Liver (tissue), 3 donors: ENCODE data around the gene CCDC106.

Source experiments
- CTCF ChIP-seq: fragments of 150-350 bp; IDR thresholded peaks from 2 replicates; pipeline ENCODE4 v1.5.1; 2017; ENCODE audit warnings: improper control_type of control experiment, low read depth, low read length; ENCODE audit not compliant: missing input control
- EGR1 ChIP-seq, 2 donors: IDR thresholded peaks; 2 replicates each; pipeline ENCODE4 v1.6.1; 2016 to 2018; ENCODE audit warnings: antibody characterized with exemption in 2 of 2, low read depth in 2 of 2
- GABPA ChIP-seq, 2 donors: IDR thresholded peaks in 1 of 2; conservative IDR thresholded peaks in 1 of 2; 2 replicates each; pipeline ENCODE4 v1.6.1; 2016; ENCODE audit warnings: antibody characterized with exemption in 2 of 2, mild to moderate bottlenecking in 1 of 2, moderate library complexity in 1 of 2
- HNF4G ChIP-seq: IDR thresholded peaks from 2 replicates; pipeline ENCODE4 v1.6.1; 2016; ENCODE audit warnings: antibody characterized with exemption
- JUND ChIP-seq, 2 donors: IDR thresholded peaks; 2 replicates each; pipeline ENCODE4 v1.6.1; 2016; ENCODE audit warnings: antibody characterized with exemption in 2 of 2
- MAX ChIP-seq: IDR thresholded peaks from 2 replicates; pipeline ENCODE4 v1.6.1; 2016; ENCODE audit warnings: antibody characterized with exemption
- RAD21 ChIP-seq, 2 donors: IDR thresholded peaks; 2 replicates each; pipeline ENCODE4 v1.6.1; 2016; ENCODE audit warnings: antibody characterized with exemption in 2 of 2, mild to moderate bottlenecking in 2 of 2
- TAF1 ChIP-seq: conservative IDR thresholded peaks from 2 replicates; pipeline ENCODE4 v1.6.1; 2016; ENCODE audit warnings: antibody characterized with exemption, mild to moderate bottlenecking
- YY1 ChIP-seq: IDR thresholded peaks from 2 replicates; pipeline ENCODE4 v1.6.1; 2016; ENCODE audit warnings: antibody characterized with exemption, mild to moderate bottlenecking
- TF ChIP-seq, protein P1 (sequence below): IDR thresholded peaks from 2 replicates; pipeline ENCODE4 v1.6.1; 2016; ENCODE audit warnings: antibody characterized with exemption
- donor health status: healthy.
- donor health status: healthy.

- TF ChIP-seq CTCF, result no peak
- TF ChIP-seq RAD21 (IDR thresholded peaks at IDR 0.05), result no peak
- TF ChIP-seq YY1, result no peak
- TF ChIP-seq JUND (IDR thresholded peaks at IDR 0.05), result no peak
- no peak for TF ChIP-seq TAF1
- TF ChIP-seq, protein P1, sequence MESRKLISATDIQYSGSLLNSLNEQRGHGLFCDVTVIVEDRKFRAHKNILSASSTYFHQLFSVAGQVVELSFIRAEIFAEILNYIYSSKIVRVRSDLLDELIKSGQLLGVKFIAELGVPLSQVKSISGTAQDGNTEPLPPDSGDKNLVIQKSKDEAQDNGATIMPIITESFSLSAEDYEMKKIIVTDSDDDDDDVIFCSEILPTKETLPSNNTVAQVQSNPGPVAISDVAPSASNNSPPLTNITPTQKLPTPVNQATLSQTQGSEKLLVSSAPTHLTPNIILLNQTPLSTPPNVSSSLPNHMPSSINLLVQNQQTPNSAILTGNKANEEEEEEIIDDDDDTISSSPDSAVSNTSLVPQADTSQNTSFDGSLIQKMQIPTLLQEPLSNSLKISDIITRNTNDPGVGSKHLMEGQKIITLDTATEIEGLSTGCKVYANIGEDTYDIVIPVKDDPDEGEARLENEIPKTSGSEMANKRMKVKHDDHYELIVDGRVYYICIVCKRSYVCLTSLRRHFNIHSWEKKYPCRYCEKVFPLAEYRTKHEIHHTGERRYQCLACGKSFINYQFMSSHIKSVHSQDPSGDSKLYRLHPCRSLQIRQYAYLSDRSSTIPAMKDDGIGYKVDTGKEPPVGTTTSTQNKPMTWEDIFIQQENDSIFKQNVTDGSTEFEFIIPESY, result no peak
- TF ChIP-seq EGR1 (IDR thresholded peaks at IDR 0.05; ENCODE audit: low read depth in 2 of 2), result no peak
- no peak for TF ChIP-seq MAX
- TF ChIP-seq GABPA (IDR thresholded peaks at IDR 0.05 in 1 of 2, conservative IDR thresholded peaks at IDR 0.05 in 1 of 2), result no peak
- TF ChIP-seq HNF4G, result no peak
Measured at GRCh38 chr19:55645512-55645881, 2.5 kb upstream of the CCDC106 start.
